HepG2 (cell line): Measurements from ENCODE around the gene MYL12B. TPM values are rescaled to one million over a fixed set of nuclear protein-coding genes. Genes with fewer than 3 reads are reported as not detected.

Source experiments
- AHR ChIP-seq: IDR thresholded peaks from 2 replicates; pipeline ENCODE4 v1.6.1; 2018; ENCODE audit warnings: missing genetic modification reagents, missing compliant biosample characterization
- BCL6 ChIP-seq: IDR thresholded peaks from 2 replicates; pipeline ENCODE4 v1.6.1; 2016; ENCODE audit warnings: missing genetic modification reagents, missing compliant biosample characterization
- CENPBD1 ChIP-seq: sonication (generic); formaldehyde crosslinking; IDR thresholded peaks from 2 replicates; pipeline ENCODE4 v1.8.0; 2022; ENCODE audit warnings: missing genetic modification reagents, low read depth, mild to moderate bottlenecking, borderline replicate concordance
- FOSL1 ChIP-seq: sonication (generic); formaldehyde crosslinking; IDR thresholded peaks from 2 replicates; pipeline ENCODE4 v1.9.0; 2021; ENCODE audit warnings: missing genetic modification reagents, borderline replicate concordance
- IKZF5 ChIP-seq: IDR thresholded peaks from 2 replicates; pipeline ENCODE4 v1.6.1; 2018; ENCODE audit warnings: missing genetic modification reagents, mild to moderate bottlenecking, missing compliant biosample characterization
- MAF1 ChIP-seq: sonication (generic); formaldehyde crosslinking; IDR thresholded peaks from 2 replicates; pipeline ENCODE4 v1.5.0; 2020; ENCODE audit warnings: missing genetic modification reagents, borderline replicate concordance
- MYNN ChIP-seq: sonication (generic); formaldehyde crosslinking; IDR thresholded peaks from 2 replicates; pipeline ENCODE4 v1.4.0; 2020; ENCODE audit warnings: mild to moderate bottlenecking, low read depth, missing genetic modification reagents
- NAIF1 ChIP-seq: sonication (generic); formaldehyde crosslinking; IDR thresholded peaks from 2 replicates; pipeline ENCODE4 v1.5.0; 2020; ENCODE audit warnings: mild to moderate bottlenecking, missing genetic modification reagents, borderline replicate concordance
- PHF21A ChIP-seq: sonication (generic); formaldehyde crosslinking; IDR thresholded peaks from 2 replicates; pipeline ENCODE4 v1.5.0; 2020; ENCODE audit warnings: mild to moderate bottlenecking, missing genetic modification reagents
- POLR2AphosphoS2 ChIP-seq: IDR thresholded peaks from 2 replicates; pipeline ENCODE4 v1.6.1; 2011; ENCODE audit warnings: low read depth, low read length, improper control_type of control experiment
- PREB ChIP-seq: sonication (generic); formaldehyde crosslinking; IDR thresholded peaks from 2 replicates; pipeline ENCODE4 v1.4.0; 2020; ENCODE audit warnings: missing genetic modification reagents
- SPEN ChIP-seq: sonication (generic); formaldehyde crosslinking; IDR thresholded peaks from 2 replicates; pipeline ENCODE4 v1.5.1; 2020; ENCODE audit warnings: low read depth, mild to moderate bottlenecking, missing genetic modification reagents
- SYNCRIP ChIP-seq: fragments of 200-400 bp; formaldehyde crosslinking; IDR thresholded peaks from 2 replicates; pipeline ENCODE4 v1.6.1; 2018; ENCODE audit warnings: mild to moderate bottlenecking, low read depth, low read length; ENCODE audit not compliant: insufficient read depth
- TBX2 ChIP-seq: sonication (generic); formaldehyde crosslinking; IDR thresholded peaks from 2 replicates; pipeline ENCODE4 v1.5.0; 2020; ENCODE audit warnings: missing genetic modification reagents, mild to moderate bottlenecking, borderline replicate concordance
- ZGPAT ChIP-seq: IDR thresholded peaks from 2 replicates; pipeline ENCODE4 v1.6.1; 2016; ENCODE audit warnings: mild to moderate bottlenecking
- ZMYM2 ChIP-seq: sonication (generic); formaldehyde crosslinking; IDR thresholded peaks from 2 replicates; pipeline ENCODE4 v1.8.0; 2022; ENCODE audit warnings: mild to moderate bottlenecking, missing genetic modification reagents
- ZNF12 ChIP-seq: sonication (generic); formaldehyde crosslinking; IDR thresholded peaks from 2 replicates; pipeline ENCODE4 v1.5.0; 2020; ENCODE audit warnings: missing genetic modification reagents
- ZNF260 ChIP-seq: sonication (generic); formaldehyde crosslinking; IDR thresholded peaks from 2 replicates; pipeline ENCODE4 v1.4.0; 2020; ENCODE audit warnings: missing genetic modification reagents, low read depth, mild to moderate bottlenecking, borderline replicate concordance
- ZNF263 ChIP-seq: sonication (generic); formaldehyde crosslinking; IDR thresholded peaks from 2 replicates; pipeline ENCODE4 v1.4.0; 2020; ENCODE audit warnings: missing genetic modification reagents
- ZNF574 ChIP-seq: sonication (generic); formaldehyde crosslinking; IDR thresholded peaks from 2 replicates; pipeline ENCODE4 v1.4.0; 2020; ENCODE audit warnings: missing genetic modification reagents
- ZNF589 ChIP-seq: sonication (generic); formaldehyde crosslinking; conservative IDR thresholded peaks from 2 replicates; pipeline ENCODE4 v1.8.0; 2022; ENCODE audit warnings: mild to moderate bottlenecking, moderate library complexity, missing genetic modification reagents
- ZNF678 ChIP-seq: sonication (generic); formaldehyde crosslinking; IDR thresholded peaks from 2 replicates; pipeline ENCODE4 v1.4.0; 2020; ENCODE audit warnings: mild to moderate bottlenecking, missing genetic modification reagents
- ZNF790 ChIP-seq: sonication (generic); formaldehyde crosslinking; IDR thresholded peaks from 2 replicates; pipeline ENCODE4 v1.8.0; 2022; ENCODE audit warnings: missing genetic modification reagents, mild to moderate bottlenecking, borderline replicate concordance
- ZSCAN29 ChIP-seq: sonication (generic); formaldehyde crosslinking; conservative IDR thresholded peaks from 2 replicates; pipeline ENCODE4 v1.4.0; 2020; ENCODE audit warnings: mild to moderate bottlenecking, missing genetic modification reagents
- polyA plus RNA-seq, 8 experiments: library from polyadenylated mRNA; depleted of rRNA in 3 of 8; stranded (reverse) in 7 of 8; unstranded in 1 of 8; fragments of >200 nt; fragmentation: Illumina TruSeq in 4 of 8; extraction: Trizol in 4 of 8; gene quantifications; 2 replicates each; pipeline versions ENCODE4 v1.2.1 to v1.2.3, GENCODE V29; 2011 to 2016; ENCODE audit warnings: low read depth in 4 of 8, missing spikeins in 1 of 8, mixed read lengths in 1 of 8; ENCODE audit not compliant: insufficient read depth in 1 of 8
- total RNA-seq, 5 experiments: library from RNA; depleted of rRNA; stranded (reverse); fragments of >200 nt; fragmentation: Illumina TruSeq; extraction: Trizol; gene quantifications; 2 replicates each; pipeline ENCODE4 v1.2.3, GENCODE V29; 2016; ENCODE audit warnings: low read depth in 1 of 5

Gene MYL12B
- total and polyA plus RNA-seq, 2 of the 13 experiments (the other 11 are each of a cell fraction or from before 2014, with no cell fraction given) = 265 to 340 TPM

GRCh38 chr18:3233433-3234168 lies 28.3 kb upstream of the MYL12B start (continued):
- TF ChIP-seq MYNN (CRISPR knock-in tag) (no peak), BCL6 (peak; percentile 97), TBX2 (peak; percentile 99), NAIF1 (CRISPR knock-in tag) (peak; percentile 83), PHF21A (CRISPR knock-in tag) (peak; percentile 98), ZNF790 (CRISPR knock-in tag) (no peak), SYNCRIP (no peak), ZNF260 (CRISPR knock-in tag) (no peak), ZNF589 (CRISPR knock-in tag) (no peak), CENPBD1 (CRISPR knock-in tag) (no peak), SPEN (no peak), POLR2AphosphoS2 (no peak), AHR (CRISPR knock-in tag) (no peak), ZNF263 (no peak), ZGPAT (CRISPR knock-in tag) (peak; percentile 98), ZNF12 (CRISPR knock-in tag) (no peak; the same call in 1 of the 2 replicates), MAF1 (no peak), ZSCAN29 (no peak), IKZF5 (peak; percentile 94), ZNF574 (peak; percentile 40), FOSL1 (CRISPR knock-in tag) (peak; percentile 57; the same call in 1 of the 2 replicates), PREB (CRISPR knock-in tag) (no peak), ZNF678 (CRISPR knock-in tag) (no peak; the same call in 1 of the 2 replicates), ZMYM2 (CRISPR knock-in tag) (no peak)
